Fibroblast of pulmonary artery (primary cell): ENCODE data around the gene HOXA9.
A peak's percentile ranks its signal among the peaks of the same experiment; 100 is the strongest.

ENCODE experiments used
- DNase-seq: peaks from one replicate; pipeline ENCODE4 v3.0.0-alpha.2; 2010; ENCODE audit warnings: low read depth
- H3K4me3 ChIP-seq: replicated peaks from 2 replicates; pipeline ENCODE4 v1.5.1; 2011; ENCODE audit warnings: low read depth, mild to moderate bottlenecking, control low read depth, low read length, moderate library complexity
- CTCF ChIP-seq: IDR thresholded peaks from 2 replicates; pipeline ENCODE4 v1.5.1; 2011; ENCODE audit warnings: mild to moderate bottlenecking, control low read depth, low read length, inconsistent platforms; ENCODE audit errors: missing control alignments

Gene HOXA9

GRCh38 chr7:27160546-27161213, 4.7 kb downstream of the HOXA9 start:
- peak; percentile 82 for DNase-seq
- H3K4me3 ChIP-seq, result peak overlapping the region; percentile 48
- peak; percentile 86 for TF ChIP-seq CTCF

GRCh38 chr7:27160145-27160545, 5.2 kb downstream of the HOXA9 start:
- DNase-seq, result no peak
- no peak overlapping the region for H3K4me3 ChIP-seq
- no peak for TF ChIP-seq CTCF

GRCh38 chr7:27159266-27160144, 5.8 kb downstream of the HOXA9 start:
- no peak for TF ChIP-seq CTCF
- no peak overlapping the region for H3K4me3 ChIP-seq
- DNase-seq, result no peak

- TF ChIP-seq CTCF, result no peak
- no peak for DNase-seq
- no peak overlapping the region for H3K4me3 ChIP-seq
These were observed 6.7 kb downstream of the HOXA9 start for GRCh38 chr7:27158436-27159265.

GRCh38 chr7:27157702-27158431, 7.5 kb downstream of the HOXA9 start:
- H3K4me3 ChIP-seq, result no peak overlapping the region
- DNase-seq, result no peak
- no peak for TF ChIP-seq CTCF
